GM19193 (cell line): ENCODE data around the gene CDH23.

Experiments
- POLR2A ChIP-seq: IDR thresholded peaks from 4 replicates; pipeline ENCODE4 v1.6.1; 2011; ENCODE audit not compliant: insufficient read depth, insufficient read length; ENCODE audit errors: extremely low read depth

Gene CDH23

GRCh38 chr10:71671994-71672946 is 275.6 kb downstream of the CDH23 start:
- no peak for TF ChIP-seq POLR2A

GRCh38 chr10:71675295-71675970 is 278.7 kb downstream of the CDH23 start:
- no peak for TF ChIP-seq POLR2A

GRCh38 chr10:71677261-71677660 is 280.5 kb downstream of the CDH23 start:
- TF ChIP-seq POLR2A: no peak

GRCh38 chr10:71678057-71678805 is 281.5 kb downstream of the CDH23 start:
- TF ChIP-seq POLR2A: no peak

- no peak for TF ChIP-seq POLR2A
Observed at GRCh38 chr10:71679425-71679824, 282.7 kb downstream of the CDH23 start.

GRCh38 chr10:71681977-71682376 is 285.3 kb downstream of the CDH23 start:
- TF ChIP-seq POLR2A: no peak

- TF ChIP-seq POLR2A: no peak
Observed at GRCh38 chr10:71683301-71683700, 286.6 kb downstream of the CDH23 start.

GRCh38 chr10:71684356-71685173 is 287.8 kb downstream of the CDH23 start:
- TF ChIP-seq POLR2A: no peak

- TF ChIP-seq POLR2A: no peak
Observed at GRCh38 chr10:71685554-71686232, 289.0 kb downstream of the CDH23 start.

- TF ChIP-seq POLR2A: no peak
Observed at GRCh38 chr10:71687077-71687476, 290.4 kb downstream of the CDH23 start.

GRCh38 chr10:71687480-71687879 is 290.8 kb downstream of the CDH23 start:
- no peak for TF ChIP-seq POLR2A

- TF ChIP-seq POLR2A: no peak
Observed at GRCh38 chr10:71688256-71688655, 291.5 kb downstream of the CDH23 start.

GRCh38 chr10:71690094-71690720 is 293.5 kb downstream of the CDH23 start:
- TF ChIP-seq POLR2A: no peak
